NB4 (cell line): ENCODE data around the gene TIPRL.

Source experiments
- DNase-seq: peaks from one replicate; pipeline ENCODE4 v3.0.0; 2010; ENCODE audit warnings: low read depth
- H3K4me3 ChIP-seq: one replicate; pipeline ENCODE4 v1.5.1; 2011; ENCODE audit warnings: mild to moderate bottlenecking, low read depth, low read length, moderate library complexity
- MYC ChIP-seq: IDR thresholded peaks from 2 replicates; pipeline ENCODE4 v1.6.1; 2011; ENCODE audit warnings: low read depth, low read length
- POLR2A ChIP-seq: IDR thresholded peaks from 2 replicates; pipeline ENCODE4 v1.6.1; 2011; ENCODE audit warnings: mild to moderate bottlenecking; ENCODE audit not compliant: insufficient read length; ENCODE audit errors: extremely low read depth
- TF ChIP-seq, protein P1 (sequence below): IDR thresholded peaks from one replicate; pipeline ENCODE4 v1.5.1; 2012; ENCODE audit warnings: low read depth, low read length
- TF ChIP-seq, protein P2 (sequence below): IDR thresholded peaks from 2 replicates; pipeline ENCODE4 v1.6.1; 2011; ENCODE audit warnings: low read depth, low read length

Gene TIPRL

DNA sequence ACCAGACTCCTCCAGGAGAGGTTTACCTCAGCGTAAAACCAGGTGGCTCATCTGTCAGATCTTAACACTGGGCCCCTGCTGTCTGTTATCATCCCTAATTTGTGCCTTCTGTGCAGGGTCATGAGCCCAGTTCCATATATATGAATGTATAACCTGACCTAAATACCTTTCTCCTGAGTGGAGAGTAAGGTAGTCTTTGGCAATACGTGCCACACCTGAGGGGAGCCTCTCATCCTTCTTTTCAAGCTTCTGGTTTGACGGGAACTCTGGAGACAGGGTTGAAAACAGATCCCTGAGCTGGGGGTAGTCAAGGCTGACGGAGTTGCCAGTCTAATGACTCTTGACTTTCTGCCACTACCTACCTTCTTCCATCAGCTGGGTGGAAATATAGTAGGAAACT, 51.1 kb downstream of the TIPRL start:
- TF ChIP-seq, protein P1, sequence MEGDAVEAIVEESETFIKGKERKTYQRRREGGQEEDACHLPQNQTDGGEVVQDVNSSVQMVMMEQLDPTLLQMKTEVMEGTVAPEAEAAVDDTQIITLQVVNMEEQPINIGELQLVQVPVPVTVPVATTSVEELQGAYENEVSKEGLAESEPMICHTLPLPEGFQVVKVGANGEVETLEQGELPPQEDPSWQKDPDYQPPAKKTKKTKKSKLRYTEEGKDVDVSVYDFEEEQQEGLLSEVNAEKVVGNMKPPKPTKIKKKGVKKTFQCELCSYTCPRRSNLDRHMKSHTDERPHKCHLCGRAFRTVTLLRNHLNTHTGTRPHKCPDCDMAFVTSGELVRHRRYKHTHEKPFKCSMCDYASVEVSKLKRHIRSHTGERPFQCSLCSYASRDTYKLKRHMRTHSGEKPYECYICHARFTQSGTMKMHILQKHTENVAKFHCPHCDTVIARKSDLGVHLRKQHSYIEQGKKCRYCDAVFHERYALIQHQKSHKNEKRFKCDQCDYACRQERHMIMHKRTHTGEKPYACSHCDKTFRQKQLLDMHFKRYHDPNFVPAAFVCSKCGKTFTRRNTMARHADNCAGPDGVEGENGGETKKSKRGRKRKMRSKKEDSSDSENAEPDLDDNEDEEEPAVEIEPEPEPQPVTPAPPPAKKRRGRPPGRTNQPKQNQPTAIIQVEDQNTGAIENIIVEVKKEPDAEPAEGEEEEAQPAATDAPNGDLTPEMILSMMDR = no peak
- TF ChIP-seq, protein P2, sequence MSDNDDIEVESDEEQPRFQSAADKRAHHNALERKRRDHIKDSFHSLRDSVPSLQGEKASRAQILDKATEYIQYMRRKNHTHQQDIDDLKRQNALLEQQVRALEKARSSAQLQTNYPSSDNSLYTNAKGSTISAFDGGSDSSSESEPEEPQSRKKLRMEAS = no peak
- TF ChIP-seq POLR2A = no peak
- TF ChIP-seq MYC = no peak
- DNase-seq = no peak
- no peak overlapping the region for H3K4me3 ChIP-seq

DNA sequence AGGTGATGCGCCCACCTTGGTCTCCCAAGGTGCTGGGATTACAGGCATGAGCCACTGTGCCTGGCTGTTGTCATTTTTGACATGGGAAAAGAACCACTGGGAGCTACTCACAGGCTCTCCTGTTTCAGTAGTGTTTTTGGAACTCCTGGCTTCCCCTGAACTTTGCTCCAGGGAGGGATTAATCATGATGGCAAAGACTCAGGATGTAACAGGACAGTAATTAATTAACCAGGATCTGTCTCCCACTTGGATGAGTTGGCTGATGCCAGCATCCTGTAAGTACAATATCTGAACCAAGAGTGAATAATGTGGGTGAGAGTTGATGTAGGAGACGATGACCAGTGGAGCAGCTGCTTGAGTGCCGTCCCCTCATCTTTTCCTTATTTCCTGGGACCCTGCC, 51.9 kb downstream of the TIPRL start:
- TF ChIP-seq, protein P1 = no peak
- TF ChIP-seq POLR2A (no peak), MYC (no peak)
- TF ChIP-seq, protein P2 = no peak
- DNase-seq = no peak
- no peak overlapping the region for H3K4me3 ChIP-seq

DNA sequence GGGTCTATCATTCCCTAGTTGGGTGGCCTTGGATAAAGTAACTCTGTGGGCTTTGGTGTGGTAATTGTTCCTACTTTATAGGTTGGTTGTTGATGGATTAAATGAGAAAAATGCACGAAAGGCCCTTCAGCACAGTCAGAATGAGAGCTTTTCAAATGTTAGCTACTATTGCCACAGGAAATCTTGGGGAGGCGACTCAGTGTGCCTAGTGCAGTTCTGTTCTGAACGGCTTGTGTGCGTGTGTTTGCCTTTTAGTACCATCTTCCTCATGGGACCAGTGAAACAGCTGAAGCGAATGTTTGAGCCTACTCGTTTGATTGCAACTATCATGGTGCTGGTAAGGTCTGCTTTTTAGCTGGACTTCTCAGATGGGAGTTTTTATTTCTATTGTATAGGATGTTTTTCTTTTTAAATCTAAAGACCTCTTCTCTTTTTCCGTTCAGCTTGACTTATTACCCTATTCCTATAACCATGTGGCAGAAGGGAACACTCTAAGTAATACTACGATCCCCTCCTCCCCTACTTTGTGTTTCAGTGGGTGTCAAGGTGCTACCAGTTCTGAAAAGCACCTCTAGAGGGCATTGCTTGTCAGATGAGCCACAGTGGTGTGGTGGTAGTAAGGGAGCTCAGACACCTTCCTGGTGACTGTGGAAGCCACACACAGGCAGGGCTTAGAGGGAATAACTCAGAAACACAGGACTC, 56.2 kb downstream of the TIPRL start:
- no peak overlapping the region for H3K4me3 ChIP-seq
- TF ChIP-seq, protein P1 = peak; percentile 73
- TF ChIP-seq, protein P2 = no peak
- peak; percentile 56 for DNase-seq

DNA sequence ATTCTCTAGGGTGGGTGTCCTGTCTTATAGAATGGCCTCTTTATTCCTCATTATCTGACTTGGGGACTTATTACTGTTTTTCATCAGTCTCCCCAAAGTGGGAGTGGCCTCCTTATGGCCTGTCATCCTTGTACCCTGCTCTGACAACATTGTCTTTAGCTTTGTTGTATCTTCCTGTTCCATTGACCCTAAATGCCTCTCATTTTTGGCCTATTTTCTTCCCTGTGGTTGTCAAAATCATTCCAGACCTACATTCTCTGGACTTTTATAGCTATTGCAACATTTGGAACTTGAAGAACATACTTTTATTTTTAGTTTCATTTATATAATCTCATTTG, 56.8 kb downstream of the TIPRL start:
- no peak for DNase-seq
- TF ChIP-seq, protein P2 = no peak
- no peak for TF ChIP-seq MYC
- no peak for TF ChIP-seq POLR2A
- TF ChIP-seq, protein P1 = no peak
- no peak overlapping the region for H3K4me3 ChIP-seq

DNA sequence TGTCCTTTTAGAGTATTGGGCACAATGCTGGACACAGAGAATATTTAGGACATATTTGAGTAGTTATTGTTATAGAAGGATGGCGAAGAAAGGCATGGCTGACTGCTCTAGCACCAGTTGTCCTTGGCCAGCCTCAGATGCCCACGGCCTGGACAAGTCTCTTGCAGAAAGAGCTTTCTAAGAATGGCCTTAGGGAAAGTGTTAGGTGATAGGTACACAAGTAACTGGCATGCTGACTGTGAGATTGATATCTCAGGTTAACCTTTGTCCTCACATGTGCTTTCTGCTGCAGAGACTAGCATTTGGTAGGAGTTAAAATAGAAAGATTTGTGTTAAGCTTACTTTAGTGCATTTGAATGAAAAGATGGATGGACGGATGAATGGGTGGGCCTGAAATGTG, 57.2 kb downstream of the TIPRL start:
- H3K4me3 ChIP-seq = no peak overlapping the region
- TF ChIP-seq MYC (no peak), POLR2A (no peak)
- TF ChIP-seq, protein P1 = no peak
- TF ChIP-seq, protein P2 = no peak
- no peak for DNase-seq
